NCI-H1694 treated with DMSO at 0.1 percent for 48 hours (cell line): ENCODE data around the gene ZNF451.

Experiments used
- DNase-seq: peaks from one replicate; lab custom pipeline; 2025; lab: John Stamatoyannopoulos, UW

The ZNF451 gene

DNA sequence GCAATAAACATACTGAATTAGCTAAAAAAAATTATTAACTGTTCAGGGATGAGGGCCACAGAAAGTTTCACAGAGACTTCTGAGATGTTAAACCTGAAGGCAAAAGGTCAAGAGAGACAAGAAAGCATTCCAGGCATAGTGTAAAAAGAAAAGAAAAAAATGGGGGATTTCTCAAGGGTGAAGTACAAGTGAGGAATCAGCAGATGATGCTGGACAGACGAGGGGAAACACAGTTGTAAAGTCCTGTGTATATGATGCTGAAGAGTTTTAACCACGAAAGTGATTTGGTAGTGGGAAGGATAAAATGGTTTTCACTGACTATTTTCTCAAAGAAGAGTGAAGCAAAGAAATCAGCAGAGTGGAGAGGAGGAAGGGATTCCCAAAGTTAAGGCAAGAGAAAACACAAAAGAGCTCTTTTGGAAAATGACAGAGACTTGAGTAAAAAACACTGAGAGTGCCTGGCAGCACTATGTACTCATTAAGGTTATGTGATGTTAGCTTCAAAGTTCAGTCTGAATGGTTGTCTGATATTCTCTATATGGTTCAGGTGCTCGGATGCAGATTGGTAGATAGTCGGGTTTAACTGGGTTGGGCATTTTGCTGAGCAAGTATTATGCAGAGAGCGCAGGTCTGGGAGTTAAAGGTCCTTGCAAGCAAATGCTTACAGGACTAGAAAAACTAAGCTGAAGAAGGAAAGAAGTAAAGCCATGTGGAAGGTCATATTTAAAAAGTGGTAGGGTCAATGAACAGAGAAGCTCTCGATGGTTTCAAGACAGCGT, 115.8 kb downstream of the ZNF451 start:
- no peak for DNase-seq

DNA sequence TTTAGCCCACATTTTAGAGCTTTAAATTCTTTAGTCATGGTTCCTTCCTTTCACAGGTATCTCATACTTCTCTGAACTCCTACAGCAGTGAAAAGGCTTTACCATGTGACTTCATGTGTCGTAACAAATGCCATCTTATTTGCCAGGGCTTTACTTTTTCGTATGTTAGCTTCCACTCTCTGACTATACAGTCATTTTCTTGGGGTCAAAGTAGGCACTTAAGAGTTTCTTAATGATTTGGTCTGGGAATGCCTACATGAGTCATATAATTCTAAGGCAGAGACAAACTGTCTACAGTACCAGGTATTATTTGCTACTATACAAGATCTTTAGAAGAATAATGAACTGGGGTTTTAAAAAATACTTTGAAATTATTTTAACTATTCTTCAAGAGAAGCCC, 117.2 kb downstream of the ZNF451 start:
- no peak for DNase-seq

GRCh38 chr6:57207872-57208271, 117.9 kb downstream of the ZNF451 start:
- DNase-seq, result no peak

DNA sequence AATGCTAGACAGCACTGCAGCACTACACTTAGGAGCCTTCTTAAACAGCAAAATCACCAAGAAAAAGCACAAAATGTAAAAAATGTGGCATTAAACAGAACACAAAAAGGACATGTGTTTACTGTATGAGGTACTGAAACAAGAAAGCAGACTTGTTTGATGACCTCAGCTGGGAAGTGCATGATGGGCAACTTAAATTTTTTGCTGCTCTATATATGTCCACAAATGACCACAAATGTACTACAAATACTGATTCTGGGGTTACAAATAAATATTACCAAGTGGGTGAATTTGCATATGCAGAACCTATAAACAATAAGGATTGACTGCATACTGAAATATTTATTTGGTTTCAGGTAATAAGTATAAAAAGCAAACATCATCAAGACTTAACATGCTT, 119.0 kb downstream of the ZNF451 start:
- no peak for DNase-seq

- DNase-seq, result no peak
Observed at GRCh38 chr6:57210060-57210459, 120.1 kb downstream of the ZNF451 start.

- no peak for DNase-seq
Observed at GRCh38 chr6:57215260-57215659, 125.3 kb downstream of the ZNF451 start.

GRCh38 chr6:57216235-57217101, 126.5 kb downstream of the ZNF451 start:
- DNase-seq, result no peak

GRCh38 chr6:57217270-57217669, 127.3 kb downstream of the ZNF451 start:
- DNase-seq, result no peak
